ENCODE data around the gene PRPF4. TPM values are rescaled to one million over a fixed set of nuclear protein-coding genes. Genes with fewer than 3 reads are reported as not detected.

The PRPF4 gene
- total and polyA plus RNA-seq, 9 of the 15 experiments (the other 6 are each of a cell fraction or from before 2014, with no cell fraction given), result 25.8 to 66.0 (median 39.8) TPM

GRCh38 chr9:113228130-113228665, 47.3 kb upstream of the PRPF4 start (continued):
- TF ChIP-seq CBX3 (IDR thresholded peaks at IDR 0.05; ENCODE audit: borderline replicate concordance in 1 of 2, low read length in 2 of 2), result no peak
- TF ChIP-seq, protein P1, sequence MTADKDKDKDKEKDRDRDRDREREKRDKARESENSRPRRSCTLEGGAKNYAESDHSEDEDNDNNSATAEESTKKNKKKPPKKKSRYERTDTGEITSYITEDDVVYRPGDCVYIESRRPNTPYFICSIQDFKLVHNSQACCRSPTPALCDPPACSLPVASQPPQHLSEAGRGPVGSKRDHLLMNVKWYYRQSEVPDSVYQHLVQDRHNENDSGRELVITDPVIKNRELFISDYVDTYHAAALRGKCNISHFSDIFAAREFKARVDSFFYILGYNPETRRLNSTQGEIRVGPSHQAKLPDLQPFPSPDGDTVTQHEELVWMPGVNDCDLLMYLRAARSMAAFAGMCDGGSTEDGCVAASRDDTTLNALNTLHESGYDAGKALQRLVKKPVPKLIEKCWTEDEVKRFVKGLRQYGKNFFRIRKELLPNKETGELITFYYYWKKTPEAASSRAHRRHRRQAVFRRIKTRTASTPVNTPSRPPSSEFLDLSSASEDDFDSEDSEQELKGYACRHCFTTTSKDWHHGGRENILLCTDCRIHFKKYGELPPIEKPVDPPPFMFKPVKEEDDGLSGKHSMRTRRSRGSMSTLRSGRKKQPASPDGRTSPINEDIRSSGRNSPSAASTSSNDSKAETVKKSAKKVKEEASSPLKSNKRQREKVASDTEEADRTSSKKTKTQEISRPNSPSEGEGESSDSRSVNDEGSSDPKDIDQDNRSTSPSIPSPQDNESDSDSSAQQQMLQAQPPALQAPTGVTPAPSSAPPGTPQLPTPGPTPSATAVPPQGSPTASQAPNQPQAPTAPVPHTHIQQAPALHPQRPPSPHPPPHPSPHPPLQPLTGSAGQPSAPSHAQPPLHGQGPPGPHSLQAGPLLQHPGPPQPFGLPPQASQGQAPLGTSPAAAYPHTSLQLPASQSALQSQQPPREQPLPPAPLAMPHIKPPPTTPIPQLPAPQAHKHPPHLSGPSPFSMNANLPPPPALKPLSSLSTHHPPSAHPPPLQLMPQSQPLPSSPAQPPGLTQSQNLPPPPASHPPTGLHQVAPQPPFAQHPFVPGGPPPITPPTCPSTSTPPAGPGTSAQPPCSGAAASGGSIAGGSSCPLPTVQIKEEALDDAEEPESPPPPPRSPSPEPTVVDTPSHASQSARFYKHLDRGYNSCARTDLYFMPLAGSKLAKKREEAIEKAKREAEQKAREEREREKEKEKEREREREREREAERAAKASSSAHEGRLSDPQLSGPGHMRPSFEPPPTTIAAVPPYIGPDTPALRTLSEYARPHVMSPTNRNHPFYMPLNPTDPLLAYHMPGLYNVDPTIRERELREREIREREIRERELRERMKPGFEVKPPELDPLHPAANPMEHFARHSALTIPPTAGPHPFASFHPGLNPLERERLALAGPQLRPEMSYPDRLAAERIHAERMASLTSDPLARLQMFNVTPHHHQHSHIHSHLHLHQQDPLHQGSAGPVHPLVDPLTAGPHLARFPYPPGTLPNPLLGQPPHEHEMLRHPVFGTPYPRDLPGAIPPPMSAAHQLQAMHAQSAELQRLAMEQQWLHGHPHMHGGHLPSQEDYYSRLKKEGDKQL (CRISPR knock-in tag; IDR thresholded peaks at IDR 0.05; ENCODE audit: borderline replicate concordance), result no peak
- no peak for TF ChIP-seq MTA1 (IDR thresholded peaks at IDR 0.05; ENCODE audit: borderline replicate concordance)
- TF ChIP-seq HMGN3 (IDR thresholded peaks at IDR 0.05; ENCODE audit: borderline replicate concordance, extremely low read depth, insufficient read length, low read depth, low read length), result no peak
- no peak for TF ChIP-seq ZNF217 (CRISPR knock-in tag; IDR thresholded peaks at IDR 0.05)
- TF ChIP-seq HDAC8 (tag; IDR thresholded peaks at IDR 0.05), result no peak
- peak; percentile 95 for TF ChIP-seq ZNF175 (CRISPR knock-in tag; IDR thresholded peaks at IDR 0.05; ENCODE audit: low read depth)
- no peak for TF ChIP-seq NCOA2 (IDR thresholded peaks at IDR 0.05; ENCODE audit: partially characterized antibody in 2 of 2)
- TF ChIP-seq ZNF696 (CRISPR knock-in tag; conservative IDR thresholded peaks at IDR 0.05), result no peak
- 0 out of 2 replicates have a peak, but pooled peaks have one; percentile 15 for TF ChIP-seq PBX2 (CRISPR knock-in tag; IDR thresholded peaks at IDR 0.05; ENCODE audit: low read depth)
- peak; percentile 93 for TF ChIP-seq PBX2 (tag; conservative IDR thresholded peaks at IDR 0.05; ENCODE audit: low read depth)
- no peak for TF ChIP-seq ZNF121 (CRISPR knock-in tag; conservative IDR thresholded peaks at IDR 0.05)
- TF ChIP-seq CREB1 (IDR thresholded peaks at IDR 0.05), result no peak
- TF ChIP-seq CREB1 (CRISPR knock-in tag; IDR thresholded peaks at IDR 0.05), result peak; percentile 28; the same call in 1 of the 2 replicates
- no peak for TF ChIP-seq ETV6 (IDR thresholded peaks at IDR 0.05; ENCODE audit: borderline replicate concordance in 1 of 2, low read depth in 2 of 2, low read length in 1 of 2)
- no peak for TF ChIP-seq ETV6 (CRISPR knock-in tag; IDR thresholded peaks at IDR 0.05; ENCODE audit: borderline replicate concordance)
- no peak for TF ChIP-seq NEUROD1 (IDR thresholded peaks at IDR 0.05; ENCODE audit: borderline replicate concordance, low read depth, low read length, partially characterized antibody)
- no peak for TF ChIP-seq RBM15 (IDR thresholded peaks at IDR 0.05; ENCODE audit: insufficient read depth, low read length)
- TF ChIP-seq, protein P2, sequence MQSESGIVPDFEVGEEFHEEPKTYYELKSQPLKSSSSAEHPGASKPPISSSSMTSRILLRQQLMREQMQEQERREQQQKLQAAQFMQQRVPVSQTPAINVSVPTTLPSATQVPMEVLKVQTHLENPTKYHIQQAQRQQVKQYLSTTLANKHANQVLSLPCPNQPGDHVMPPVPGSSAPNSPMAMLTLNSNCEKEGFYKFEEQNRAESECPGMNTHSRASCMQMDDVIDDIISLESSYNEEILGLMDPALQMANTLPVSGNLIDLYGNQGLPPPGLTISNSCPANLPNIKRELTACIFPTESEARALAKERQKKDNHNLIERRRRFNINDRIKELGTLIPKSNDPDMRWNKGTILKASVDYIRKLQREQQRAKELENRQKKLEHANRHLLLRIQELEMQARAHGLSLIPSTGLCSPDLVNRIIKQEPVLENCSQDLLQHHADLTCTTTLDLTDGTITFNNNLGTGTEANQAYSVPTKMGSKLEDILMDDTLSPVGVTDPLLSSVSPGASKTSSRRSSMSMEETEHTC (IDR thresholded peaks at IDR 0.05), result peak; percentile 59; the same call in 1 of the 2 replicates

All from K562 (cell line).